Ammon's horn (tissue), 1 donor: ENCODE measurements around the gene KIAA1755.
A peak's percentile ranks its signal among the peaks of the same experiment; 100 is the strongest.

Experiments
- DNase-seq: peaks from one replicate; pipeline ENCODE4 v3.0.0-alpha.2; 2016; ENCODE audit warnings: low spot score

KIAA1755 gene

GRCh38 chr20:38165089-38165965, 95.2 kb downstream of the KIAA1755 start, which contains the start of gene TGM2:
TGM2 (minus strand) TSS chr20:38165270; CDS start chr20:38165198, 72 bp downstream.
- peak; percentile 20 for DNase-seq

GRCh38 chr20:38164624-38165088, 95.9 kb downstream of the KIAA1755 start:
- DNase-seq = no peak

GRCh38 chr20:38164069-38164468, 96.5 kb downstream of the KIAA1755 start:
- DNase-seq = no peak

- no peak for DNase-seq
Measured at GRCh38 chr20:38162878-38163875, 97.4 kb downstream of the KIAA1755 start.

- no peak for DNase-seq
Measured at GRCh38 chr20:38162149-38162548, 98.4 kb downstream of the KIAA1755 start.

GRCh38 chr20:38161412-38161774, 99.1 kb downstream of the KIAA1755 start:
- DNase-seq = no peak
